PC-3 (cell line): ENCODE data around the gene MARF1.

ENCODE experiments used
- EZH2 ChIP-seq: fragments of 300-600 bp; sonication (generic); IDR thresholded peaks from one replicate; pipeline ENCODE4 v1.6.1; 2017; ENCODE audit warnings: antibody characterized with exemption, mild to moderate bottlenecking, low read length; ENCODE audit not compliant: unreplicated experiment
- EZH2phosphoT487 ChIP-seq: fragments of 300-600 bp; sonication (generic); IDR thresholded peaks from 2 replicates; pipeline ENCODE4 v1.6.1; 2018; ENCODE audit warnings: mild to moderate bottlenecking, antibody characterized with exemption, low read length, borderline replicate concordance
- TF ChIP-seq, protein P1 (sequence below): fragments of 300-600 bp; sonication (generic); conservative IDR thresholded peaks from 2 replicates; pipeline ENCODE4 v1.5.1; 2017; ENCODE audit warnings: antibody characterized with exemption, low read depth, mild to moderate bottlenecking, low read length

DNA sequence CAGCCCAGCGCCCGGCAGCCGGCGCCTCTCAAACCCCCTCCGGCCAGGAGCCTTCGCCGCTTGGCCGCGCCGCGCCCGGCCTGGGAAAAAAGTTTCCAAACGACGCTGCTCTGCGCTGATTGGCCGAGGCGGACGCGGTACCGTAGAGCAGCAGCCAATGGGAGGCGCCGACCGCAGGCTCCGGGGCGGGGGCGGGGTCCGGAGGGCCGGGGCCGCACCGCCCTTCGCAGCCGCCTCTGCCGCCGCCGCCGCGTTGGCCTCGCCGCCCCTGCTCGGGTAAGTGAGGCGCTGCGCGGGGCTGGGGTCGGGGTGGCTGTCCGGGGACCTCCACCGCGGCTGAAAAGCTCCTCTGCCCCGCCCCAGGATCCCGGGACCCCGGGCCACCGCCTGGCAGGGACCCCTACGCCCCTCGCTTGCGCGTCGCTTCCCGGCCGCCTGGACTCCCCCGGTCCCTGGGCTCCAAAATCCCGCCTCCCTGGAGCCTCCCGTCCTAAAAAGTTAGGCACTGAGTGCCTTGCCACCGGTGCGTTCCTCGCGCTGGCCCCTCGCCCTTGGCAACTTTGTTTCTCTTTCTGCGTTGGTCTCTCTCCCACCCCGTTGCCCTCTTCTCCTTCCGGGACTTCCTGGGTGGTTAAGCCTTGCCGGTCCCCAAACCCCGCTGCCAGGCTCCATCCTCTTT, 7.2 kb upstream of the MARF1 start, which contains the start of gene NDE1:
- TF ChIP-seq, protein P1, sequence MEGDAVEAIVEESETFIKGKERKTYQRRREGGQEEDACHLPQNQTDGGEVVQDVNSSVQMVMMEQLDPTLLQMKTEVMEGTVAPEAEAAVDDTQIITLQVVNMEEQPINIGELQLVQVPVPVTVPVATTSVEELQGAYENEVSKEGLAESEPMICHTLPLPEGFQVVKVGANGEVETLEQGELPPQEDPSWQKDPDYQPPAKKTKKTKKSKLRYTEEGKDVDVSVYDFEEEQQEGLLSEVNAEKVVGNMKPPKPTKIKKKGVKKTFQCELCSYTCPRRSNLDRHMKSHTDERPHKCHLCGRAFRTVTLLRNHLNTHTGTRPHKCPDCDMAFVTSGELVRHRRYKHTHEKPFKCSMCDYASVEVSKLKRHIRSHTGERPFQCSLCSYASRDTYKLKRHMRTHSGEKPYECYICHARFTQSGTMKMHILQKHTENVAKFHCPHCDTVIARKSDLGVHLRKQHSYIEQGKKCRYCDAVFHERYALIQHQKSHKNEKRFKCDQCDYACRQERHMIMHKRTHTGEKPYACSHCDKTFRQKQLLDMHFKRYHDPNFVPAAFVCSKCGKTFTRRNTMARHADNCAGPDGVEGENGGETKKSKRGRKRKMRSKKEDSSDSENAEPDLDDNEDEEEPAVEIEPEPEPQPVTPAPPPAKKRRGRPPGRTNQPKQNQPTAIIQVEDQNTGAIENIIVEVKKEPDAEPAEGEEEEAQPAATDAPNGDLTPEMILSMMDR, result no peak
- TF ChIP-seq EZH2phosphoT487 (no peak), EZH2 (no peak)
